Endometrial microvascular endothelial cells (primary cell): Measurements from ENCODE around the gene MOXD1. TPM values are rescaled to one million over a fixed set of nuclear protein-coding genes. Genes with fewer than 3 reads are reported as not detected.
"Not testable (repeated sequence)": the region's sequence is repeated elsewhere in the genome, so short reads cannot be mapped to it uniquely, and the experiment has no call there.

Experiments
- in situ Hi-C: cut with HindIII; loops from 2 replicates; pipeline ENCODE4 v1.10.0; 2017; ENCODE audit warnings: low sequenced_read_pairs, low pct_unique_long_range_greater_than_20kb; ENCODE audit errors: inconsistent ontology term
- total RNA-seq: library from RNA; depleted of rRNA; stranded (reverse); fragments of >200 nt; gene quantifications from one replicate; pipeline ENCODE4 v1.2.3, GENCODE V29; 2015; ENCODE audit errors: inconsistent ontology term

Gene MOXD1
- total RNA-seq, 1 donor from 2014 or later = not detected

DNA sequence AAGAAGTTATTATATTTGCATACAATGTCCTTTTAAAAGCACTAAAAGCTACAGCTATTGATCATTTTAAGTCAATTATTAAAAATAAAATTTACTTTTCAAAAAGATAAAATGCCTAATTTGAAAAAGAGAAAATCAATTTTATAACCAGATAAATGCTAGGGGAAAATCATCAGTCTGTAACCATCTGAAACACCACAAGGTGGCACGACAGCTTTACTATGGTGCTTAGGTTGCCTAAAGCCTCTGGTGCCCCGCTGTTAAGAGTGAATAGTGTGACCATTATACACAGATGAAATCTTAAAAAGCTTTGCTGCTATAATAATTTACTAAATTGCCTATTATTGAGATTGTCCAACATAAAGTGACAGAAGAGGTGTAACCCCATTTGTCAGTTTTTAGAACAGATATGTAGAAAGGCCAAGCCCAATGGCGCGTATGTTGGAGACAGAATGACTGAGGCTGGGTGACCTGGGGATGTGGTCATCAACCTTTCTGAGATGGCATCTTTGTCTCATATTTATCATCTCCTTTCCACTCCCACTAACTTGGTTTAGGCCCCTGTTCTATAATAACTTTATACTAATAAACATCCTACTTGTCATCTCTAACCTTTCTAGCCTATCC is 100.8 kb downstream of the MOXD1 start:
- in situ Hi-C loops = no loop called here

DNA sequence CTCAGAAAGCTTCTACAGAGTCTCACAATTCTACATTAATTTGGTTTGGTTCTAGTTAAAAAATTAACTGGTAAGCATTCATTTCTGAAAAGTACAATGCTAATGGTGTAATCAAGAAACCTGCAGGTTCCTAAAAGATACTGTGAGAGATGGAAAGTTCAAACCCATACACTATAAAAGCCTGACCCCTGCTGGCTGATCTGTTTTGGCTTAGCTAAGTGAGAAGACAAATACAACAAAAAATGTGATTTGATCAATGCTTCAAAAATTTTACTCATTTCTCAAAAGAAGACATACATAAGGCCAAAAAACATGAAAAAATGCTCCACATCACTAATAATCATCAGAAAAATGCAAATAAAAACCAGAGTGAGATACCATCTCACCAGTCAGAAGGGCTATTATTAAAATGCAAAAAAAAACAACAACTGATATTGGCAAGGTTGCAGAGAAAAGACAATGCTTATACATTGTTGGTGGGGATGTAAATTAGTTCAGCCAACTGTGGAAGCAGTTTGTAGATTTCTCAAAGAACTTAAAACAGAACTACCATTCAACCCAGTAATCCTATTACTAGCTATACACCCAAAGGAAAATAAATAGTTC is 102.8 kb downstream of the MOXD1 start:
- in situ Hi-C loops = loop anchor here (25.0 kb wide), 1 partner anchor 189 kb away; no protein-coding TSS in a partner anchor

GRCh38 chr6:132289756-132290155 is 111.5 kb downstream of the MOXD1 start:
- in situ Hi-C loops = loop anchor here (25.0 kb wide), 1 partner anchor 198 kb away; no protein-coding TSS in a partner anchor

DNA sequence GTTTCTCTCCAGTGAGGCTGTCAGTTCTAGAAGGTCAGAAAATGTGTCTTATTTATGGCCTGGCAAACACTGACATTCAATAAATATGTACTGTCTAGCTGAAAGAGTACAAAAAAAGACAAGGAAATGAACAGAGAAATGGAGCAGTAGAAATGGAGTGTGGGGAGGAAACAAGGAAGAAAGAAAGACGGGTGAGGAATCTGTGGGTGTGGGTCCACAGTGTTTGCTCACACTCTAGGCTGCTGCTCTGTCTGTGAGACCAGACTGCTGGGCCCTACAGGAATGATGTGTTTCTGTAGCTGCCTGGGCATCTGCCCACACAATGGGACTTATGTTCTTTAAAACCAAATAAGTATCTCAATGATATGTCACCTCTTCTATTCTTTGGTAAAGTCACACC is 114.2 kb downstream of the MOXD1 start:
- in situ Hi-C loops = loop anchor here (25.0 kb wide), 1 partner anchor 200 kb away; no protein-coding TSS in a partner anchor

- in situ Hi-C loops = loop anchor here (25.0 kb wide), 1 partner anchor 201 kb away; no protein-coding TSS in a partner anchor
Measured at GRCh38 chr6:132286298-132287019, 114.8 kb downstream of the MOXD1 start.

DNA sequence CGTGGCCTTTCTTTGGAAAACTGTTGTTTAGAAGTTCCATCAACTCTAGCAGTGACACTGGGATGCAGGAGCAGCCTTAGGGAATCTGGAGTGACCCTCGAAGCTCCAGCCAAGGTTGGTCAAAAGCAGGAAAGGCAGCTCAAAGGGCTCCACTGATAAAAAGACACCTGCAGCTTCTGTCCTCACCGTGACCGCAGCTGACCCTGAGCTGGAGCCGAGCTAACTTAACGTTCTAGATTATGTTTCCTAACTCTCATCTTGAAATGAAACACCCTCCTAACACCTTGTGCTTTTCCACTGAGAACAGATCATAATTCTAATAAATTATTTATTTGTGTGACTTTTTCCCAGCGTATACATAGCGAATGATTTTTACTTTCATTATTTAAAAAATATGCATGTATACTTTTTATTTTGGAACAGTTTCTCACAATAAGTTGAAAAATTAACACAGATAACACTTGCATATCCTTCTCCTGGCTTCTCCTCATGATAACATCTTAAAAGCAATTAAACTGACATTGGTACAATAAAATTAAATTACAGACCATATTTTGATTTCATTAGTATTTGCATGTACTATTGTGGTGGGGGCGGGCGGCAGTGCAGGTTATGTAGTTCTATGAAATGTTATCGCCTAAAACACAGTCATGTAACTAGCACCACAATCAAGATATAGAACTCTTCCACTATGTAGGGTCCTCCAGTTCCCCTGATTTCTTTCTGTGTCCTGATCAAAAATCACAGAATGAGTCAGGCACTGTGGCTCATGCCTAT is 116.1 kb downstream of the MOXD1 start:
- in situ Hi-C loops = loop anchor here (25.0 kb wide), 1 partner anchor 202 kb away; no protein-coding TSS in a partner anchor

DNA sequence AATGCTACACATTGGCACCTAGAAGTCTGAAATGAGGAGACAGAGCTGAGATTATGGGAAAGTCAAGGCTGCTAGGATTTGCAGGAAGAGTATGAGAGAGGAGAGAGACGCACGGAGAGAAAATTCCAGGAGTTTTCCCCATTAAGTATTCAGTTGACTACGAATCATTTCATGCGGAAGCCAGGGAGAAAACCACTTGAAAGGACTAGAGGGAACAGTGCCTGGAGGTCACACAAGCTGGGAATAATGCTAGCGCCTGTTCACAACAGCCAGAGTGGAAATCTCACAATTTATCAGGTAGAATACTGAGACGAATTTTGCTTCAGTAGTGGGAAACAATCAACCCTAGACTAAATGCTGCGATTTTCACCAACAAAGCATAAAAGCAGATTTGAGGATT is 118.6 kb downstream of the MOXD1 start:
- in situ Hi-C loops = loop anchor here (25.0 kb wide), 1 partner anchor 205 kb away; no protein-coding TSS in a partner anchor

GRCh38 chr6:132280436-132280835 is 120.8 kb downstream of the MOXD1 start:
- in situ Hi-C loops = loop anchor here (25.0 kb wide), 1 partner anchor 207 kb away; no protein-coding TSS in a partner anchor

- in situ Hi-C loops = loop anchor here (25.0 kb wide), 1 partner anchor 208 kb away; no protein-coding TSS in a partner anchor
Measured at GRCh38 chr6:132279592-132280139, 121.6 kb downstream of the MOXD1 start.

DNA sequence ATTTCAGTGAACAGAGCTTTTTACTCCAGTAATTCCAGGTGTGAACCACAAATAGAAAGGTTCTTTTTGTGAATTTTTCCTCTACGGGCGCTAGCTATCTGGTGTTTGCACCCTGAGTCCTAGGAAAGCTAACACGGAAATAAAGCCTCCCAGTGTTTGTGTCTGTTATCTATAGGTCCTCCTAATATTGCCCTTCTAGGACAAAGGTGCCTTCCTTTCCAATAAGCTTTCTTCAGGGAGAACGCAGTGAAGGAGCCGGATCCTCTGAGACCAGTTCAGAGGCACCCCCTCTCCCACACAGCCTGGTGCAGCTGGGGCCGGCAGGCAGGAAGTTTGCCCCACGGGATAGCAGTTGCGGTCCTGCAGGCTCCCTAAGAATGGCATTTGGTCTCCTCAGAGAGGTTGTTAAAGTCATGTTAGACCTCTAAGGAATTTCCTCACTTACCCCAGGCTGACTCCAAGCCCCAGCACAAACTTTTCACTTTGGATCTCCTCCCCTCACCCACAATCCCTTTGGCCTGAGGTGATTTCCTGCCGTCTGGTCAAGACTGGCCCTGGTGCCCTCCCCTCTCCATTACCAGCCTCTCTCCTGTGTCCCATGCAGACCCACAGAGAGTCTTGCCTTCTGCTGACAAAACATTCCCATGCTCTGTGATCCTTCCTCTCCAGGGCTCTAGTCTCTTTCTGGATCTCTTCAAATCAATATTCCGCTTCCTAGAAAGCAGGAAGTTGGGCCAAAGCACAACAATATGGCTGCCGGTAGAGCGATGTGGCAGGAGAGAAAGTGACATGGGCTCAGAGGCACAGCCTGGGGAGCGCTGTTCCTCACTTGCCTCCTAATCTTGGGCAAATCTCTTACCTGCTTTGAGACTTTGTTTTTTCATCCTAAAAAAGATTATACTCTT is 126.0 kb downstream of the MOXD1 start:
- in situ Hi-C loops = loop anchor here (25.0 kb wide), 1 partner anchor 212 kb away; no protein-coding TSS in a partner anchor

- in situ Hi-C loops = no loop called here
Measured at GRCh38 chr6:132272776-132273175, 128.5 kb downstream of the MOXD1 start.

DNA sequence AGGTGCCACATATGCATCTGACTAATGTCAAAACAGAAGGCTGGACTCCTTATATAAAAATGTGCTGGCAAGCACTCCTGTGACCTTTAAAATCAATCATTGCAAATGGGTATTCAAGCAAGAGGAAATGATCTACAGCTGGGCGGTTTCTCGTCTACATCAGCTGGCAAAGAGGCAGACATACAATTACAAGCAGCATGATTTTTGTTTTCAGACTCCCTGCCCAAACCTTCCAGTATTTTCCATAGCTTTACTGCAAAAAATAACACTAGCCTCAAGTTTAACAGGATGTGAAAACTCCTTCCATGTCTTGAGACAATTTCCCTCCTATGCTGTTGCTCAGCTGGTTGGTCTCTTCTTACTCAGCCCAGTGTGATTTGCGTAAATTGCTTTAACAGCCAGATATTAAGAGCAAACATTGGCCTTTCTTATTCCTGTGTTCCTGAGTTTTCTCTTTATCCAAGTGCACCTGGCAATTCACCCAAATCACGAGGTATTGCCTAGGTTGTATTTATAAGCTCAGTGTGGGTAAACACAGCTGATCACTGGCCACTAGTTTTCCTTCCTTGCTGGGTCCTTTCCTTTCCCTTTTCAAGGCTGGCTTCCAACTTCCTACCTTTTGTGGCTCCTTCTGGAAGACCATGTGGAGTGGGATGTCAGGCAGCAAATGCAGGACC is 130.4 kb downstream of the MOXD1 start:
- in situ Hi-C loops = no loop called here

DNA sequence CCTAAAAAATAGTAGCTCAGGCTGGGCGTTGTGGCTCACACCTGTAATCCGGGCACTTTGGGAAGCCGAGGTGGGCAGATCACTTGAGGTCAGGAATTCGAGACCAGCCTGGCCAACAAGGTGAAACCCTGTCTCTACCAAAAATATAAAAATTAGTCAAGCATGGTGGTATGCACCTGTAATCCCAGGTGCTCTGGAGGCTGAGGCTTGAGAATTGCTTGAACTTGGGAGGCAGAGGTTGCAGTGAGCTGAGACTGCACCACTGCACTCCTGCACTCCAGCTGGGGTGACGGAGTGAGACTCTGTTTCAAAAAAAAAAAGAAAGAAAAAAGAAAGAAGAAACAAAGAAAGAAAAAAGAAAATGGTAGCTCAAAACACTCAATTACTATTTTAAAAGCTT is 132.6 kb downstream of the MOXD1 start:
- in situ Hi-C loops = not testable (repeated sequence)

- in situ Hi-C loops = no loop called here
Measured at GRCh38 chr6:132268209-132268608, 133.1 kb downstream of the MOXD1 start.

GRCh38 chr6:132265451-132266097 is 135.7 kb downstream of the MOXD1 start:
- in situ Hi-C loops = no loop called here

- in situ Hi-C loops = no loop called here
Measured at GRCh38 chr6:132264021-132264500, 137.2 kb downstream of the MOXD1 start.
